Measurements from ENCODE around the gene MARK4.

MARK4 gene

GRCh38 chr19:45344621-45345505 lies 93.8 kb downstream of the MARK4 start:
- DNase-seq: no peak

DNA sequence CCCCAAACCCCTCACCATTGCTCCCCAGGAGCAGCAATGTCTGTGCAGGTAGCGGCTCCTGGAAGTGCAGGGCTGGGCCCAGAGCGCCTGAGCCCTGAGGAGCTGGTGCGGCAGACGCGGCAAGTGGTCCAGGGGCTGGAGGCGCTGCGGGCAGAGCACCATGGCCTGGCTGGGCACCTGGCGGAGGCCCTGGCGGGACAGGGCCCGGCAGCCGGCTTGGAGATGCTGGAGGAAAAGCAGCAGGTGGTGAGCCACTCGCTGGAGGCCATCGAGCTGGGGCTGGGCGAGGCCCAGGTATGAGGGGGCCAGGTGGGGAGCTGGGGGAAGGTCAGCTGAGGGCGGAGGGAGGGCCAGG lies 94.4 kb downstream of the MARK4 start:
- DNase-seq: no peak

- DNase-seq: no peak
Measured at GRCh38 chr19:45346449-45346848, 95.4 kb downstream of the MARK4 start.

DNA sequence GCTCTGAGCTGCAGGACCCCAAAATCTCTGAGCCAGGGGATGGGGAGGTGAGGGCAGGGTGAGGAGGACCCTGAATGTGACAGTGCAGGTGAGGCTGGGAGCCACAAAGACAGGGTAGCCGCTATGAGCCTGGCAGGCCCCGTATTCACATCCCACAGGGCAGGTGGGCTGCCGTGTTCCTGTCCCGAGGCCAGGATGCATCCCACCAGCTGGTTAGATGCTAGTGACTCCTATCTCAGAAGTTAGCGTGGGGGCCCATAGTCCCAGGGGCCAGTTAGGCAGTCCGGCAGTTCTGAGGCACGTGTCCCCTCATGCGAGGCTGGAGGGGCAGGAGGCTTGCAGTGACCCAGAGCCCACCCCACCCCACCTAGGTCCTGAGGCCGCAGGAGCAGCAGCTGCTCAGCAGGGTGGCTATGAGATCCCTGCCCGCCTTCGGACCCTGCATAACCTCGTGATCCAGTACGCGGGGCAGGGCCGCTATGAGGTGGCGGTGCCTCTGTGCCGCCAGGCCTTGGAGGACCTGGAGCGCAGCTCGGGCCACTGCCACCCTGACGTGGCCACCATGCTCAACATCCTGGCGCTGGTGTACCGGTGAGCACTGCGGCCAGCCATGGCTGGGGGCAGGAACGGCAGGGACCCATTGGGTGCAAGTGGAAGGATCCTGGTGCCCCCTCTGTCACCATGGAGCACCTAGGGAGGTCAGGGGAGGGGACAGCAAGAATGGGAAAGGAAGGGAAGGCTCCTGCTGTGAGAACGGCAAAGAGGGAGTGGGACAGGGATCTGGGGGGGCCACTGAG lies 96.7 kb downstream of the MARK4 start:
- no peak for DNase-seq

DNA sequence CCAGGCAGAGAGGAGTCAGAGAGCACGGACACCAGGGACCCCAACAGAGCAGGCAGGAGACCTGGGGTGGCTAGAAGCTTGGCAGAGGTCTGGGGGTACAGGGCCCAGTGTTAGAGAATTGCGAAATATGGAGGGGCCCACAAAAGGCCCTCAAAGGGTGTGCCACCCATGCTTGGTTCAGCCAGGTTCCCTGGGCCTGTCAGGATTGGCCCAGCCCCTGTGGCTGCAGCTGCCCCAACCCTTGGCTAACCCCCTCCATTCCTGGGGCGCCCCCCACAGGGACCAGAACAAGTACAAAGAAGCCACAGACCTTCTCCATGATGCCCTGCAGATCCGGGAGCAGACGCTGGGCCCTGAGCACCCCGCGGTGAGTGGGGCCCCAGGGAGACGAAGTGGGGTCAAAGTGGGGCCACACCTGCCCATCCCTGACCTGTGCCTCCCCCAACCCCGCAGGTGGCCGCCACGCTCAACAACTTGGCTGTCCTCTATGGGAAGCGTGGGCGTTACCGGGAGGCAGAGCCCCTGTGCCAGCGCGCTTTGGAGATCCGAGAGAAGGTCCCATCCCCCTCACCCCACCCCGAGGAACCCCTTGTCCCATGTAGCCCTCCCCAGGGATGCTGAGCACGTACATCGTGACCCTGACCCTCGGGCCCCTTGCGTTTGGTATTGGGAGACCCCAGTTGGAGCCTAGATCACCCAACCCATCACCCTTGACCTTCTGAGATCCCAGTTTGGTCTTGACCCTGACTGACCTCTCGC lies 97.5 kb downstream of the MARK4 start:
- DNase-seq: no peak

DNA sequence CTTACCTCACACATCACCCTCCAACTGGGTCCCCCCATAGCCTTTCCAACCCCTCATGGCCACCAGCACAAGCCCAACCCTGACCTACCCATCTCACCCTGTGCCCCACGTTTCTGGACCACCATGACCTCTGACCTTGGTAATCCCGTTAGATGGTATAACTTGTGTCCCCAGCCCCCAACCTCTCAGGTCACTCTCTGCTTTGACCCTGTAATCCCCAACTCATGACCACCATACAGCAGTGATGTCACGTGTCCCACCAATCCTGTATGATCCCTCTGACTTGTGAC lies 98.0 kb downstream of the MARK4 start:
- DNase-seq: no peak

GRCh38 chr19:45349430-45349941 lies 98.4 kb downstream of the MARK4 start:
- DNase-seq: no peak

- DNase-seq: no peak
Measured at GRCh38 chr19:45350477-45351058, 99.5 kb downstream of the MARK4 start.

DNA sequence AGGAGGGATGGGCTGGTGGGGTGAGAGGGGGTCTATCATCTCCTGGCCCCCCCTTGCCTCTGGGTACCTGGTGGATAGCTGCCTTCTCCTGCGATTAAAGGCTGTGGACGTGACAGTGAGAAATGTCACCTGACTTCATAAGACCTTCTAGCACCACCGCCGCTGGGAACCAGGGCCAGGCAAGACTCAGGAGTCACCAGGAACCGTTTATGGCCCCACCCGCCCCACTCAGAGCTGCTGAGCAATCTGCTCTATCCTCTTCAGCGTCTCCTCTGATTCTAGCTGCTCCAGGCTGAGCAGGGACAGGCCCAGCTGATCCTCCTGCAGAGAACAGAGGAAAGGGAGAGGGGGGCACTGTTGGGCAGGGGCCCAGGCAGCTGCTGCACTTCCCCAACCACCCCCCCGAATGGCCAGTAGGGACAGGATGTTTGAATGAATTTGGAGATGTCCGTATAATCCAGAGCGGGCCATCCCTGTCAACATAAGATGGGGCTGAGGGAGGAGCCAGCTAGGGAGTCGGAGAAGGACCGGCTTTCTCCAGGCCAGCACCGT lies 100.4 kb downstream of the MARK4 start:
- no peak for DNase-seq

GRCh38 chr19:45352062-45352461 lies 101.0 kb downstream of the MARK4 start:
- no peak for DNase-seq

DNA sequence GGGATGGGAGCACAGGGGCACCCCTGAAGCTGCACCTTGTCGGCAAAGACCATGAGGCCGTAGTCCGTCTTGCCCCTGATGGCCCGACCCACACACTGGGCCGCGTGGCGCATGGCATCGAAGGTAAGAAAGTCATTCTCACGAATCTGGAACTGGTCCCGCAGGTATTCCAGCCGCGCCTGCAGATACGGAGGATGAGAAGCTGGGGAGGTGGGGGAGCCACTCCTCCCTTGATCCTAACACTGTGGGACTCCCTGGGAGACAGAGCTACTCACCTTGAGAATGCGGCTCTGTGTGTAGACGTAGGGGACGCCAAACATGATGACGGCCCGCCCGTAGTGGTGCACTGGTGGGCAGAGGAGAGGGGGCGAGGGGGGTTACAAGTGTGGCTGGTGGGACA lies 101.4 kb downstream of the MARK4 start:
- DNase-seq: no peak

DNA sequence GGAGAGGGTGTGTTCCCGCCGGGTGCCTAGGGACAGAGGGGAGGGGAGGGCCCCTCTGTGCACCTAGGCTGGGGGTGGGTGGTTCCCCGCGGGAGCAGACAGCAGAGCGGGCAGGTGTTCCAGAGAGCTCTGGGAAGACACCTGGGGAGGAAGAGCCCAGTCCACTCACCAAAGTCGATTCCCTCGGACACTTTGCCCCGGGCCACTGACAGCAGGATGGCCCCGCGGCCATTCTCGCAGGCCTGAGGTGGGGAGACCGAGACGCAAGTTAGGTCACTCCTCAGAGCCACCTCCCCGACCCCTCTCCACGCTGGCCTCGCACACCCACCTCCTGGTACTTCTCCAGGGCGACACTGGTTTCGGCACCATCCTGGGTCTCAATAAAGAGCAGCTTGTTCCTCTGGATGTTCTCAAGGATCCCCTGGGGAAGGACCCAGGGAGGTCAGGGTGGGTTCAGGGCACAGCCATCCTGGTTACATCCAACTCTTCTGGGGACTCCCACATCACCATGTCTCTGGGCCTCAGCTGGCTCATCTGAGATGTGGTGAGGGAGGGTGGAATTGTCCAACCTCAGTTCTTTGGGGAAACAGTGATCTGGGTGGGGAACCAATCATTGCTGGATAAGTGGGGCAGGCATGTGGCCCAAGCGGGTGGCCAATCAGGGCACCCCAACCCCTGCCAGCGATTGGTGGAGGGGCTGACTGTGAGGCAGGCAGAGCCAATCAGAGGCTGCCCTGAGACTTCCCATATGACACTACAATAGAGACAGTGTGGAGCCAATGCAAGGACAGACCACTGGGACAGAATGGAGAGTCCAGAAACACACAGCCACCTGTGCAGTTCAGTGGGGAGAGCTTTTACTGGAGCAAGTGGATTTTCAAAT lies 102.1 kb downstream of the MARK4 start:
- no peak for DNase-seq

DNA sequence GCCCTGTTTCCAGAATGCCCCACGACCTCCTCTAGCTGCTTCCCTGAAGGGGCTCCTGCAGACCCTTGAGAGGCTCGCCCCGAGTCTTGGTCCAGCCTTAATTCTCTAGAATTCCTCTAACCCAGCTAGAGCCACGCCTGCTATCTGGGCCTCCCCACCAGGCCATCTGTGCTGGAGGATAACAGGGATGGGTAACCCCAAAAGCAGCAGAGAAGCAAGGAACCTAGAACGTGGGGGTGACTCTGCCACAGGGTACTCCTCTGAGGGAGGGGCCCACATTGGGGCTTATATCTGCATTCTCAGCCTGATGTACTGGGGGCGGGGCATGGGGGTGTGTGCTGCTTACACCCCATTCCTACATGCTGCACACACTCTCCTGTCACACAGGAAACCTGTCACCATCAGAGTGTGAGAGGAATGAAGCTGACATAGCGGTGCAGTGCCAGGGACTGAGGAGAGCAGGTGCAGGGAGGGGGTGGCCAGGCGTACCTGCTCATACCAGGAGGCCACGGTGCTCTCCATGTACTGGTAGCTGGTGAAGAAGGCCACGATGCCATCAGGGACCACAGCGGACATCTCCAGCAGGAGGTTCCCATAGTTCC lies 103.3 kb downstream of the MARK4 start:
- no peak for DNase-seq
